ENCODE measurements around the gene NUDT22. TPM values are rescaled to one million over a fixed set of nuclear protein-coding genes. Genes with fewer than 3 reads are reported as not detected.

NUDT22 gene
- total and polyA plus RNA-seq, 2 of the 4 experiments (the other 2 are of a cell fraction), result 21.3 to 44.6 TPM

DNA sequence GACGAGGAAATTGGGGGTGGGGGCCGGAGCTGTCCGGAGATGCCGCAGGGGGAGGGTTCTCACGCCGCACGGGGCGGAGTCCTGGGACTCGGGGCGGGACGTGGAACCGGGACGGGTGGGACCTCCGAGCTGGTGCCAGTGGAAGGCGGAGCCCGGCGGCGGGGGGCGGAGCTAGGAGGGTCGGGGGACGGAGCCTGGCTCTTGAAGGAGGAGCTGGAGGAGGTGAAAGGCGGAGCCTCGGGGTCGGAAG is 15.1 kb downstream of the NUDT22 start:
- CTCF ChIA-PET, result interaction anchor here (0.6 to 2.5 kb wide), 3 partner anchors 37 to 882 kb away, joined by 3 to 8 read pairs (median 5); no protein-coding TSS in a partner anchor
- Histone ChIP-seq H2BK5ac (ENCODE audit: low read depth, low read length, poor library complexity, severe bottlenecking) (peak overlapping the region; percentile 92), H3K14ac (replicated peaks; ENCODE audit: low read depth, low read length) (peak overlapping the region; percentile 81; the same call in 1 of the 2 replicates), H3K56ac (ENCODE audit: extremely low read depth, insufficient read depth, low read length) (no peak overlapping the region), H3K23ac (ENCODE audit: low read depth, low read length) (no peak overlapping the region), H3K9me1 (ENCODE audit: insufficient read depth, low read length) (peaks cover 14% of the 10 kb centered on the region), H4K5ac (ENCODE audit: low read depth, low read length) (0 out of 2 replicates have a peak overlapping the region, but pooled peaks have one; percentile 14), H3K9ac (ENCODE audit: low read depth, low read length) (peak overlapping the region; percentile 68), H2BK120ac (ENCODE audit: low read depth, low read length) (peak overlapping the region; percentile 82; the same call in 1 of the 2 replicates), H2AFZ (replicated peaks; ENCODE audit: low read length, poor library complexity) (peak overlapping the region; percentile 99), H3K79me1 (ENCODE audit: low read depth in 1 of 2, low read length in 2 of 2) (peaks cover 18 to 37% of the 10 kb centered on the region in 2 experiments; a peak in 3 of 4 replicates), H3K9me3 (ENCODE audit: control insufficient read depth, insufficient read depth, low read length) (no peaks in the 10 kb centered on the region), H3K36me3 (ENCODE audit: control insufficient read depth, insufficient read depth, low read length) (peaks cover 28% of the 10 kb centered on the region), H4K8ac (ENCODE audit: low read depth in 2 of 2, low read length in 2 of 2) (peak overlapping the region; percentile 96 to 97; a peak in 3 of 4 replicates), H2AK9ac (replicated peaks; ENCODE audit: low read depth, low read length, poor library complexity) (peak overlapping the region; percentile 81), H2BK15ac (ENCODE audit: low read depth, low read length) (peak overlapping the region; percentile 35; the same call in 1 of the 3 replicates), H3K27me3 (ENCODE audit: control insufficient read depth, insufficient read depth, low read length) (no peaks in the 10 kb centered on the region), H2AK5ac (ENCODE audit: low read depth, low read length) (no peak overlapping the region; the same call in 1 of the 2 replicates), H3K4me3 (ENCODE audit: insufficient read depth, low read depth, low read length) (peak overlapping the region; percentile 65), H3K4me2 (ENCODE audit: low read depth, low read length) (peak overlapping the region; percentile 12), H4K20me1 (ENCODE audit: insufficient read depth, low read length) (peaks cover 22% of the 10 kb centered on the region), H3K4ac (ENCODE audit: low read depth, low read length) (peak overlapping the region; percentile 93), H3K27ac (ENCODE audit: insufficient read depth, low read length) (peak overlapping the region; percentile 89), H4K91ac (ENCODE audit: insufficient read depth, low read depth, low read length) (peak overlapping the region; percentile 83; the same call in 1 of the 2 replicates), H3K4me1 (ENCODE audit: control insufficient read depth, insufficient read depth, low read length) (peaks cover 13% of the 10 kb centered on the region), H3K18ac (ENCODE audit: low read depth, low read length) (peak overlapping the region; percentile 20; the same call in 1 of the 2 replicates), H2BK20ac (ENCODE audit: low read depth, low read length) (no peak overlapping the region)
- POLR2A ChIA-PET (ENCODE audit: unreplicated experiment), result interaction anchor here (0.6 to 1.1 kb wide), 2 partner anchors 36 to 56 kb away, joined by 3 to 24 read pairs; no protein-coding TSS in a partner anchor
- intact Hi-C loops (cut with micrococcal nuclease), result loop anchor here (2.0 kb wide), 1 partner anchor 54 kb away; the partner anchor contains the start of gene STIP1
- BruUV-seq (replicated peaks), result no TSS peak
- in situ Hi-C loops (cut with MboI; ENCODE audit: low sequenced_read_pairs), result no loop called here
- dilution Hi-C loops (cut with HindIII; ENCODE audit: low sequenced_read_pairs, unreplicated experiment), result no loop called here
- ATAC-seq (ENCODE audit: low read depth), result peak; percentile 85
- 0% methylated on average over 4 of the region's 24 CpGs; no CpG with 5 or more reads in 1 of the 2 experiments for WGBS, 2 experiments (ENCODE audit: extremely low coverage in 2 of 2, insufficient read length in 1 of 2)
- DNase-seq, result peak; percentile 99
- TF ChIP-seq MAFK (IDR thresholded peaks at IDR 0.05; ENCODE audit: low read depth, low read length) (no peak), POLR2A (IDR thresholded peaks at IDR 0.05; ENCODE audit: low read depth, low read length) (no peak), BHLHE40 (IDR thresholded peaks at IDR 0.05; ENCODE audit: low read depth, low read length) (no peak), RCOR1 (IDR thresholded peaks at IDR 0.05; ENCODE audit: insufficient replicate concordance, low read length) (no peak), MXI1 (IDR thresholded peaks at IDR 0.05; ENCODE audit: borderline replicate concordance, low read depth, low read length) (no peak; the same call in 1 of the 2 replicates), RFX5 (IDR thresholded peaks at IDR 0.05; ENCODE audit: low read depth, low read length) (no peak)

Measured in IMR-90 (cell line).